IMR-90 (cell line): ENCODE results near the gene UNC79. TPM values are rescaled to one million over a fixed set of nuclear protein-coding genes. Genes with fewer than 3 reads are reported as not detected.

ENCODE experiments used
- ATAC-seq: fragments of 200-7000 bp; cut with Tn5 transposase; 2 replicates; pipeline ENCODE4 v1.9.1; 2020; ENCODE audit warnings: low read depth, mild to moderate bottlenecking, moderate library complexity
- BruUV-seq: library from RNA; stranded (reverse); fragments of 400-500 nt; replicated peaks from 2 replicates; lab custom pipeline; 2021; lab: Mats Ljungman, UMichigan
- CTCF ChIA-PET: fragments of 300-600 bp; formaldehyde crosslinking; extraction: SDS; loops from one replicate; lab custom pipeline; 2021; ENCODE audit warnings: antibody characterized with exemption; lab: Yijun Ruan, JAX
- POLR2A ChIA-PET: fragments of 300-600 bp; sonication (Branson Sonifier 250); formaldehyde crosslinking; loops from one replicate; lab custom pipeline; 2022; ENCODE audit warnings: antibody characterized with exemption; ENCODE audit not compliant: unreplicated experiment; lab: Charles Lee
- DNase-seq: peaks from one replicate; pipeline ENCODE4 v3.0.0; 2013
- H2AFZ ChIP-seq: replicated peaks from 2 replicates; pipeline ENCODE3; 2013; ENCODE audit warnings: low read length, mild to moderate bottlenecking; ENCODE audit not compliant: poor library complexity
- H2AK5ac ChIP-seq: 2 replicates; pipeline ENCODE4 v1.6.1; 2013; ENCODE audit warnings: low read depth, low read length, inconsistent platforms
- H2AK9ac ChIP-seq: replicated peaks from 2 replicates; pipeline ENCODE3; 2013; ENCODE audit warnings: mild to moderate bottlenecking, low read depth, low read length, moderate library complexity; ENCODE audit not compliant: poor library complexity
- H2BK120ac ChIP-seq: 2 replicates; pipeline ENCODE4 v1.6.1; 2013; ENCODE audit warnings: low read depth, low read length, inconsistent platforms
- H2BK15ac ChIP-seq: 3 replicates; pipeline ENCODE4 v1.6.1; 2013; ENCODE audit warnings: low read depth, low read length, inconsistent platforms
- H2BK20ac ChIP-seq: 2 replicates; pipeline ENCODE4 v1.6.1; 2013; ENCODE audit warnings: low read depth, mild to moderate bottlenecking, inconsistent platforms, low read length, moderate library complexity
- H2BK5ac ChIP-seq: 2 replicates; pipeline ENCODE4 v1.6.1; 2013; ENCODE audit warnings: mild to moderate bottlenecking, low read depth, low read length, inconsistent platforms; ENCODE audit not compliant: poor library complexity, severe bottlenecking
- H3K14ac ChIP-seq: replicated peaks from 2 replicates; pipeline ENCODE4 v1.6.1; 2013; ENCODE audit warnings: low read depth, low read length, inconsistent platforms
- H3K18ac ChIP-seq: 2 replicates; pipeline ENCODE4 v1.6.1; 2013; ENCODE audit warnings: low read depth, low read length, control low read depth
- H3K23ac ChIP-seq: 2 replicates; pipeline ENCODE4 v1.6.1; 2013; ENCODE audit warnings: low read depth, low read length, inconsistent platforms
- H3K27ac ChIP-seq: 2 replicates; pipeline ENCODE4 v1.5.1; 2013; ENCODE audit warnings: mild to moderate bottlenecking, control low read depth, low read length; ENCODE audit not compliant: insufficient read depth
- H3K27me3 ChIP-seq: 2 replicates; pipeline ENCODE4 v1.6.1; 2013; ENCODE audit warnings: low read length; ENCODE audit not compliant: control insufficient read depth, insufficient read depth
- H3K36me3 ChIP-seq: 2 replicates; pipeline ENCODE4 v1.6.1; 2013; ENCODE audit warnings: low read length, mixed read lengths; ENCODE audit not compliant: control insufficient read depth, insufficient read depth
- H3K4ac ChIP-seq: 2 replicates; pipeline ENCODE4 v1.6.1; 2013; ENCODE audit warnings: low read depth, low read length, inconsistent platforms
- H3K4me1 ChIP-seq: 2 replicates; pipeline ENCODE4 v1.6.1; 2013; ENCODE audit warnings: low read length, mixed read lengths; ENCODE audit not compliant: control insufficient read depth, insufficient read depth
- H3K4me2 ChIP-seq: 2 replicates; pipeline ENCODE4 v1.6.1; 2013; ENCODE audit warnings: low read depth, mild to moderate bottlenecking, control low read depth, low read length, moderate library complexity
- H3K4me3 ChIP-seq: 2 replicates; pipeline ENCODE4 v1.5.1; 2013; ENCODE audit warnings: low read depth, mild to moderate bottlenecking, control low read depth, low read length, moderate library complexity; ENCODE audit not compliant: insufficient read depth
- H3K56ac ChIP-seq: 2 replicates; pipeline ENCODE4 v1.6.1; 2013; ENCODE audit warnings: low read length, inconsistent platforms; ENCODE audit not compliant: insufficient read depth; ENCODE audit errors: extremely low read depth
- H3K79me1 ChIP-seq, 2 experiments: 2 replicates each; pipeline ENCODE4 v1.6.1; 2013; ENCODE audit warnings: low read length in 2 of 2, inconsistent platforms in 1 of 2, low read depth in 1 of 2
- H3K9ac ChIP-seq: 2 replicates; pipeline ENCODE4 v1.6.1; 2013; ENCODE audit warnings: low read depth, low read length, control low read depth
- H3K9me1 ChIP-seq: 2 replicates; pipeline ENCODE4 v1.6.1; 2013; ENCODE audit warnings: low read length, inconsistent platforms; ENCODE audit not compliant: insufficient read depth
- H3K9me3 ChIP-seq: 2 replicates; pipeline ENCODE4 v1.6.1; 2013; ENCODE audit warnings: low read length; ENCODE audit not compliant: control insufficient read depth, insufficient read depth
- H4K20me1 ChIP-seq: 2 replicates; pipeline ENCODE4 v1.6.1; 2013; ENCODE audit warnings: low read length, inconsistent platforms; ENCODE audit not compliant: insufficient read depth
- H4K5ac ChIP-seq: 2 replicates; pipeline ENCODE4 v1.6.1; 2013; ENCODE audit warnings: mild to moderate bottlenecking, low read depth, low read length, control low read depth
- H4K8ac ChIP-seq, 2 experiments: 2 replicates each; pipeline ENCODE4 v1.6.1; 2013; ENCODE audit warnings: low read depth in 2 of 2, low read length in 2 of 2, control low read depth in 1 of 2, inconsistent platforms in 1 of 2
- H4K91ac ChIP-seq: 2 replicates; pipeline ENCODE4 v1.6.1; 2013; ENCODE audit warnings: low read depth, low read length, inconsistent platforms; ENCODE audit not compliant: insufficient read depth
- BHLHE40 ChIP-seq: fragments of 150-350 bp; IDR thresholded peaks from 2 replicates; pipeline ENCODE4 v1.6.1; 2016; ENCODE audit warnings: mild to moderate bottlenecking, low read depth, low read length
- CEBPB ChIP-seq: IDR thresholded peaks from 2 replicates; pipeline ENCODE4 v1.6.1; 2012; ENCODE audit warnings: low read depth, low read length, improper control_type of control experiment
- CHD1 ChIP-seq: IDR thresholded peaks from 2 replicates; pipeline ENCODE4 v1.6.1; 2012; ENCODE audit warnings: low read depth, low read length, improper control_type of control experiment
- CTCF ChIP-seq: conservative IDR thresholded peaks from 2 replicates; pipeline ENCODE4 v1.5.1; 2012; ENCODE audit warnings: mild to moderate bottlenecking, low read depth, low read length, improper control_type of control experiment
- ELK1 ChIP-seq: fragments of 150-350 bp; IDR thresholded peaks from 2 replicates; pipeline ENCODE4 v1.6.1; 2016; ENCODE audit warnings: low read depth, mild to moderate bottlenecking, low read length, moderate library complexity, borderline replicate concordance
- FOS ChIP-seq: fragments of 150-350 bp; IDR thresholded peaks from 2 replicates; pipeline ENCODE4 v1.6.1; 2016; ENCODE audit warnings: low read depth, low read length
- MAFK ChIP-seq: IDR thresholded peaks from 2 replicates; pipeline ENCODE4 v1.6.1; 2012; ENCODE audit warnings: low read depth, low read length, improper control_type of control experiment
- MAZ ChIP-seq: IDR thresholded peaks from 2 replicates; pipeline ENCODE4 v1.6.1; 2012; ENCODE audit warnings: low read depth, mild to moderate bottlenecking, low read length, improper control_type of control experiment, moderate library complexity, borderline replicate concordance
- MXI1 ChIP-seq: IDR thresholded peaks from 2 replicates; pipeline ENCODE4 v1.6.1; 2012; ENCODE audit warnings: low read depth, mild to moderate bottlenecking, low read length, moderate library complexity, borderline replicate concordance
- NFE2L2 ChIP-seq: fragments of 150-350 bp; IDR thresholded peaks from 2 replicates; pipeline ENCODE4 v1.6.1; 2016; ENCODE audit warnings: low read depth, mild to moderate bottlenecking, low read length
- POLR2A ChIP-seq: IDR thresholded peaks from 2 replicates; pipeline ENCODE4 v1.6.1; 2012; ENCODE audit warnings: mild to moderate bottlenecking, low read depth, low read length
- RAD21 ChIP-seq: IDR thresholded peaks from 2 replicates; pipeline ENCODE4 v1.6.1; 2012; ENCODE audit warnings: low read length, improper control_type of control experiment
- RCOR1 ChIP-seq: IDR thresholded peaks from 2 replicates; pipeline ENCODE4 v1.6.1; 2012; ENCODE audit warnings: mild to moderate bottlenecking, low read length, improper control_type of control experiment; ENCODE audit not compliant: insufficient replicate concordance
- RFX5 ChIP-seq: IDR thresholded peaks from 2 replicates; pipeline ENCODE4 v1.8.0; 2012; ENCODE audit warnings: low read depth, mild to moderate bottlenecking, low read length, moderate library complexity
- SMC3 ChIP-seq: fragments of 150-350 bp; IDR thresholded peaks from 2 replicates; pipeline ENCODE4 v1.6.1; 2016; ENCODE audit warnings: low read depth, mild to moderate bottlenecking, antibody characterized with exemption, low read length, moderate library complexity
- USF2 ChIP-seq: fragments of 150-350 bp; IDR thresholded peaks from 2 replicates; pipeline ENCODE4 v1.6.1; 2017; ENCODE audit warnings: mild to moderate bottlenecking, antibody characterized with exemption, low read length, low read depth
- WGBS, 2 experiments: methylation state at CpG; one replicate each; pipeline versions ENCODE4 v1.1.5 to v1.1.7; 2013; ENCODE audit warnings: missing lambda C conversion rate in 2 of 2; ENCODE audit not compliant: insufficient read length in 1 of 2; ENCODE audit errors: extremely low coverage in 2 of 2; 5-methylcytosine and 5-hydroxymethylcytosine counted together
- dilution Hi-C: fragments of 300-500 bp; cut with HindIII; formaldehyde crosslinking; loops from one replicate; pipeline ENCODE4 v1.14.3; 2018; ENCODE audit warnings: low sequenced_read_pairs; ENCODE audit not compliant: unreplicated experiment
- in situ Hi-C: fragments of 300-500 bp; cut with MboI; formaldehyde crosslinking; loops from 3 replicates; pipeline ENCODE4 v1.14.3; 2019; ENCODE audit warnings: low sequenced_read_pairs, inconsistent platforms, mixed read lengths
- intact Hi-C: fragments of 100-400 bp; cut with micrococcal nuclease; formaldehyde crosslinking; loops from 2 replicates; pipeline ENCODE4 v1.10.0; 2022
- polyA plus RNA-seq, 3 experiments: library from polyadenylated mRNA; depleted of rRNA; stranded (reverse); fragments of >200 nt; gene quantifications; 2 replicates each; pipeline ENCODE4 v1.2.3, GENCODE V29; 2012; ENCODE audit warnings: low replicate concordance in 1 of 3
- total RNA-seq: library from RNA; depleted of rRNA; stranded (reverse); fragments of >200 nt; gene quantifications from 2 replicates; pipeline ENCODE4 v1.2.3, GENCODE V29; 2012

UNC79 gene
- total and polyA plus RNA-seq, 2 of the 4 experiments (the other 2 are of a cell fraction): under 0.01 TPM

- Histone ChIP-seq H2BK20ac (no peak overlapping the region), H4K91ac (no peak overlapping the region), H3K23ac (no peak overlapping the region), H3K14ac (no peak overlapping the region), H3K36me3 (no peaks in the 10 kb centered on the region), H3K4me2 (no peak overlapping the region), H3K27me3 (no peaks in the 10 kb centered on the region), H3K9me3 (peaks cover 14% of the 10 kb centered on the region), H4K8ac (no peak overlapping the region), H3K4ac (no peak overlapping the region), H2BK120ac (no peak overlapping the region), H2AFZ (no peak overlapping the region), H2AK5ac (no peak overlapping the region), H3K9ac (no peak overlapping the region), H4K5ac (no peak overlapping the region), H3K4me3 (no peak overlapping the region), H3K79me1 (no peaks in the 10 kb centered on the region), H2AK9ac (no peak overlapping the region), H3K18ac (no peak overlapping the region), H3K56ac (no peak overlapping the region), H4K20me1 (no peaks in the 10 kb centered on the region), H3K9me1 (no peaks in the 10 kb centered on the region), H3K27ac (no peak overlapping the region), H2BK5ac (no peak overlapping the region), H3K4me1 (no peaks in the 10 kb centered on the region), H2BK15ac (no peak overlapping the region)
- intact Hi-C loops: no loop called here
- ChIA-PET POLR2A (no interaction called here), CTCF (no interaction called here)
- dilution Hi-C loops: no loop called here
- ATAC-seq (no peak), DNase-seq (no peak)
- in situ Hi-C loops: no loop called here
- TF ChIP-seq ELK1 (no peak), RCOR1 (no peak), MAZ (no peak), CTCF (no peak), CEBPB (no peak), SMC3 (no peak), MXI1 (no peak), RAD21 (no peak), CHD1 (no peak), MAFK (no peak), USF2 (no peak), BHLHE40 (no peak), POLR2A (no peak), RFX5 (no peak), FOS (no peak), NFE2L2 (no peak)
- no TSS peak for BruUV-seq
- WGBS, 2 experiments: 70% methylated on average over 2 of the region's 10 CpGs; no CpG with 5 or more reads in 1 of the 2 experiments
These were observed 305.8 kb downstream of the UNC79 start for GRCh38 chr14:93736378-93737014.
